ENCODE results near the gene RNGTT. TPM values are rescaled to one million over a fixed set of nuclear protein-coding genes. Genes with fewer than 3 reads are reported as not detected.
"Not testable (repeated sequence)": the region's sequence is repeated elsewhere in the genome, so short reads cannot be mapped to it uniquely, and the experiment has no call there.

RNGTT gene
- total and polyA plus RNA-seq, 12 donors: 2.6 to 29.6 (median 14.2) TPM

GRCh38 chr6:88945415-88946008, 17.9 kb downstream of the RNGTT start:
- intact Hi-C loops (cut with DNase I): no loop called here
- H3K4me3 ChIP-seq: no peak overlapping the region
- H3K9me3 ChIP-seq (replicated peaks in 1 of 3): no peaks in the 10 kb centered on the region
- DNase-seq: no peak
- H3K27ac ChIP-seq: no peak overlapping the region
- H3K36me3 ChIP-seq (replicated peaks in 1 of 2): no peaks in the 10 kb centered on the region
- 85 to 90% (median 89%) methylated on average over 7 of the region's 7 CpGs for WGBS, 4 donors
- TF ChIP-seq CTCF (IDR thresholded peaks at IDR 0.05): no peak
- no peak for TF ChIP-seq POLR2A (IDR thresholded peaks at IDR 0.05)
- no peaks in the 10 kb centered on the region for H3K27me3 ChIP-seq
- no peaks in the 10 kb centered on the region for H3K4me1 ChIP-seq (replicated peaks in 1 of 2)

GRCh38 chr6:88933521-88933920, 29.9 kb downstream of the RNGTT start:
- Histone ChIP-seq H3K36me3 (replicated peaks in 1 of 2) (no peaks in the 10 kb centered on the region), H3K27ac (no peak overlapping the region), H3K27me3 (no peaks in the 10 kb centered on the region), H3K4me3 (no peak overlapping the region), H3K9me3 (replicated peaks in 1 of 3) (no peaks in the 10 kb centered on the region), H3K4me1 (replicated peaks in 1 of 2) (no peaks in the 10 kb centered on the region)
- DNase-seq: no peak
- TF ChIP-seq POLR2A (IDR thresholded peaks at IDR 0.05): no peak
- no peak for TF ChIP-seq CTCF (IDR thresholded peaks at IDR 0.05)
- 95 to 98% (median 98%) methylated on average over 2 of the region's 2 CpGs for WGBS, 4 donors
- intact Hi-C loops (cut with DNase I): no loop called here

- H3K9me3 ChIP-seq (replicated peaks in 1 of 3); H3K36me3 ChIP-seq (replicated peaks in 1 of 2); H3K27me3 ChIP-seq; H3K4me1 ChIP-seq (replicated peaks in 1 of 2); H3K4me3 ChIP-seq; intact Hi-C loops (cut with DNase I); DNase-seq; H3K27ac ChIP-seq: not testable (repeated sequence)
- WGBS, 4 donors: 88 to 98% (median 94%) methylated on average over 5 of the region's 5 CpGs
These were observed 31.4 kb downstream of the RNGTT start for GRCh38 chr6:88932019-88932418.

GRCh38 chr6:88922775-88923548, 40.5 kb downstream of the RNGTT start:
- WGBS, 4 donors: 90 to 93% (median 92%) methylated on average over 4 of the region's 4 CpGs

More at GRCh38 chr6:88922775-88923548, 40.5 kb downstream of the RNGTT start:
- intact Hi-C loops (cut with DNase I): no loop called here
- no peaks in the 10 kb centered on the region for H3K27me3 ChIP-seq
- H3K27ac ChIP-seq: no peak overlapping the region
- TF ChIP-seq POLR2A (IDR thresholded peaks at IDR 0.05): no peak
- no peak for TF ChIP-seq CTCF (IDR thresholded peaks at IDR 0.05)
- no peak for DNase-seq
- H3K4me1 ChIP-seq (replicated peaks in 1 of 2): no peaks in the 10 kb centered on the region
- no peaks in the 10 kb centered on the region for H3K9me3 ChIP-seq (replicated peaks in 1 of 3)
- no peaks in the 10 kb centered on the region for H3K36me3 ChIP-seq (replicated peaks in 1 of 2)
- H3K4me3 ChIP-seq: no peak overlapping the region
